Skeletal muscle satellite cell (primary cell): Measurements from ENCODE around the gene HMGXB4.
"Not testable (repeated sequence)": the region's sequence is repeated elsewhere in the genome, so short reads cannot be mapped to it uniquely, and the experiment has no call there.

Source experiments
- H3K27me3 ChIP-seq: 2 replicates; pipeline ENCODE4 v1.7.0; 2013; ENCODE audit warnings: low read length; ENCODE audit not compliant: control insufficient read depth, insufficient read depth
- H3K36me3 ChIP-seq: 2 replicates; pipeline ENCODE4 v1.7.0; 2013; ENCODE audit warnings: mild to moderate bottlenecking, control low read depth, low read length; ENCODE audit not compliant: insufficient read depth
- H3K4me1 ChIP-seq: 2 replicates; pipeline ENCODE4 v1.7.0; 2013; ENCODE audit warnings: low read length; ENCODE audit not compliant: control insufficient read depth, insufficient read depth
- H3K4me2 ChIP-seq: 2 replicates; pipeline ENCODE4 v1.7.0; 2013; ENCODE audit warnings: mild to moderate bottlenecking, low read length
- H3K4me3 ChIP-seq: 2 replicates; pipeline ENCODE4 v1.7.0; 2013; ENCODE audit warnings: low read length
- H3K9ac ChIP-seq: 2 replicates; pipeline ENCODE4 v1.7.0; 2013; ENCODE audit warnings: mild to moderate bottlenecking, low read depth, low read length, moderate library complexity
- H3K9me3 ChIP-seq: replicated peaks from 2 replicates; pipeline ENCODE4 v1.7.0; 2013; ENCODE audit warnings: mild to moderate bottlenecking, control low read depth, low read length

HMGXB4 gene

GRCh38 chr22:35225010-35225409, 32.3 kb upstream of the HMGXB4 start:
- Histone ChIP-seq H3K27me3 (peaks cover 27% of the 10 kb centered on the region), H3K36me3 (no peaks in the 10 kb centered on the region), H3K9ac (no peak overlapping the region), H3K4me3 (no peak overlapping the region), H3K4me2 (no peak overlapping the region), H3K9me3 (no peaks in the 10 kb centered on the region), H3K4me1 (no peaks in the 10 kb centered on the region)

- no peaks in the 10 kb centered on the region for H3K36me3 ChIP-seq
- no peak overlapping the region for H3K4me2 ChIP-seq
- no peak overlapping the region for H3K4me3 ChIP-seq
These were observed 30.2 kb upstream of the HMGXB4 start for GRCh38 chr22:35226958-35227647.

GRCh38 chr22:35229865-35230264, 27.4 kb upstream of the HMGXB4 start:
- Histone ChIP-seq H3K27me3 (peaks cover 40% of the 10 kb centered on the region), H3K36me3 (no peaks in the 10 kb centered on the region), H3K4me2 (no peak overlapping the region), H3K9me3 (no peaks in the 10 kb centered on the region), H3K4me1 (no peaks in the 10 kb centered on the region), H3K9ac (no peak overlapping the region), H3K4me3 (no peak overlapping the region)

More at GRCh38 chr22:35226958-35227647, 30.2 kb upstream of the HMGXB4 start:
- no peaks in the 10 kb centered on the region for H3K4me1 ChIP-seq
- no peak overlapping the region for H3K9ac ChIP-seq
- peaks cover 32% of the 10 kb centered on the region for H3K27me3 ChIP-seq
- no peaks in the 10 kb centered on the region for H3K9me3 ChIP-seq

GRCh38 chr22:35230417-35230816, 26.9 kb upstream of the HMGXB4 start:
- Histone ChIP-seq H3K27me3 (peaks cover 42% of the 10 kb centered on the region), H3K36me3 (no peaks in the 10 kb centered on the region), H3K9ac (no peak overlapping the region), H3K4me2 (no peak overlapping the region), H3K4me3 (no peak overlapping the region), H3K4me1 (no peaks in the 10 kb centered on the region), H3K9me3 (no peaks in the 10 kb centered on the region)

GRCh38 chr22:35230839-35231584, 26.3 kb upstream of the HMGXB4 start:
- no peaks in the 10 kb centered on the region for H3K36me3 ChIP-seq
- H3K4me1 ChIP-seq: no peaks in the 10 kb centered on the region
- no peak overlapping the region for H3K4me2 ChIP-seq
- H3K27me3 ChIP-seq: peaks cover 46% of the 10 kb centered on the region
- H3K4me3 ChIP-seq: no peak overlapping the region
- no peaks in the 10 kb centered on the region for H3K9me3 ChIP-seq
- no peak overlapping the region for H3K9ac ChIP-seq

DNA sequence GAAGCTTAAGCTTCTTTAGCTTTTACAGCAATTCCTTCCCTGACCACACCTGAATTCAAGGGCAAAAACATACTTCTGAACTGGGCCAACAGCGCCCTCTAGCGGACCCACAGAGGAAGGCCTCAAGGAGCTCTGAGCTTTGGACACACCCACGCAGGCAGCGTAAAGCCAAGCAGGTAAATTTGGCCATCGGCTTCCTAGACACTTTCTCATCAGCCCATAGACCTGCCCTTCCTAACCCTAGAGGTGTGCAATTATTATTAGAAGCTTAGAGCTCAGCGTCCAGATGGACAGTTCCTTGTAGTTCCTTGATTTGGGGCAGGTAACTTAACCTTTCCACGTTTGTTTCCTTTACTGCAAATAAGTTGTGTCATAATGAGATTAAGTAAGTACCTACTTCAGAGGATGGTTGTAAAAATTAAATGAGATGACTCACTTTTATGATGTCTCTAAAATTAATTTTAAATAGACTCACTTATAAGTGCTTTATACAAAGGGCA, 25.7 kb upstream of the HMGXB4 start:
- no peaks in the 10 kb centered on the region for H3K9me3 ChIP-seq
- H3K36me3 ChIP-seq: no peaks in the 10 kb centered on the region
- no peak overlapping the region for H3K4me3 ChIP-seq
- no peak overlapping the region for H3K4me2 ChIP-seq
- peaks cover 40% of the 10 kb centered on the region for H3K27me3 ChIP-seq
- no peak overlapping the region for H3K9ac ChIP-seq
- no peaks in the 10 kb centered on the region for H3K4me1 ChIP-seq

- H3K4me3 ChIP-seq, H3K36me3 ChIP-seq, H3K9me3 ChIP-seq, H3K9ac ChIP-seq, H3K4me2 ChIP-seq, H3K4me1 ChIP-seq: not testable (repeated sequence)
- H3K27me3 ChIP-seq: peaks cover 16% of the 10 kb centered on the region
These were observed 18.5 kb upstream of the HMGXB4 start for GRCh38 chr22:35238749-35239148.

DNA sequence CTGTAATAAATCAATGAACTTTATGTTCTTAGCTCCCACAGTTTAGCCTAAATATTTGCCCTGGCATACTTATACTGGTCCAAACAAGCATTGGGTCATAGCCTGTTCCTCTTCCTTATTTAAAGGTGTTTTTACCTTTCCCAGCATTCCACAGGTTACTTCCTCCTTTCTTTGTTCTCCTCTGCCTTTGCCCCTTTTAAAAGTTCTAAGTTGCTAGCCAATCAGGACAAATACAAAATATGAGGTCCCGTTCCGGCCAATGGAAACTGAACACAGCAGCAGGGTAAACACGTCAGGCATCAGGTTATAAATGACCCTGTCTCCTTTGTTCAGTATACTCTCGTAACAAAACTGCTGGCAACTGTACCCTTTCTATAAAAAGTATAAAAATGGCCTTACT, 12.8 kb upstream of the HMGXB4 start:
- not testable (repeated sequence) for H3K4me3 ChIP-seq, H3K9ac ChIP-seq, H3K9me3 ChIP-seq, H3K4me2 ChIP-seq, H3K36me3 ChIP-seq, H3K27me3 ChIP-seq, H3K4me1 ChIP-seq

- Histone ChIP-seq H3K36me3 (no peaks in the 10 kb centered on the region), H3K9me3 (no peaks in the 10 kb centered on the region)
These were observed 7.1 kb upstream of the HMGXB4 start for GRCh38 chr22:35250156-35250555.

GRCh38 chr22:35253946-35254345, 3.3 kb upstream of the HMGXB4 start:
- no peaks in the 10 kb centered on the region for H3K36me3 ChIP-seq
- peaks cover 9% of the 10 kb centered on the region for H3K4me1 ChIP-seq
- no peaks in the 10 kb centered on the region for H3K9me3 ChIP-seq
- H3K4me3 ChIP-seq: no peak overlapping the region
- no peak overlapping the region for H3K4me2 ChIP-seq
- peaks cover 2% of the 10 kb centered on the region for H3K27me3 ChIP-seq
- H3K9ac ChIP-seq: no peak overlapping the region

More at GRCh38 chr22:35250156-35250555, 7.1 kb upstream of the HMGXB4 start:
- Histone ChIP-seq H3K27me3 (peaks cover 11% of the 10 kb centered on the region), H3K4me2 (no peak overlapping the region), H3K9ac (no peak overlapping the region), H3K4me3 (no peak overlapping the region), H3K4me1 (no peaks in the 10 kb centered on the region)

DNA sequence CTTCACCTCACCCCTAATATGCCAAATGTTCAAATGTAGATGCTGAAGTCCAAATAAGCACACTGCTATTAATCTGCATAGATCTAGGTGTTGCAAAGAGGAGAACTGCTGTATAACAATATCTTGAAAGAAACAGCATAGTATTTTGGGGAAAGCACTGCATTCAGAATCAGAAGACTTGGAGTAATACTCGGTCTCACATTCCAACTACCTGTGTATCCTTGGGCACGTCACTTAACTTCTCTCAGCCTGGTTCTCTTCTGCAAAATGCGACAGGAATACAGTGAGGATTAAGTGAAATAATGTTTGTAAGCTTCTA, 332 bp upstream of the HMGXB4 start:
- peak overlapping the region; percentile 97 for H3K9ac ChIP-seq
- peak overlapping the region; percentile 89 for H3K4me2 ChIP-seq
- H3K9me3 ChIP-seq: no peaks in the 10 kb centered on the region
- peaks cover under 1% of the 10 kb centered on the region for H3K36me3 ChIP-seq
- H3K4me3 ChIP-seq: peak overlapping the region; percentile 94
- peaks cover 10% of the 10 kb centered on the region for H3K4me1 ChIP-seq
- no peaks in the 10 kb centered on the region for H3K27me3 ChIP-seq
